HL-60/S4 treated with retinoic acid at 250 ng/mL for 4 days and 3 days (cell line): ENCODE results near the gene STX16.

Experiments used
- in situ Hi-C: fragments of 300-500 bp; cut with MboI; formaldehyde crosslinking; loops from 2 replicates; pipeline ENCODE4 v1.7.0; 2022; ENCODE audit warnings: low sequenced_read_pairs

The STX16 gene

DNA sequence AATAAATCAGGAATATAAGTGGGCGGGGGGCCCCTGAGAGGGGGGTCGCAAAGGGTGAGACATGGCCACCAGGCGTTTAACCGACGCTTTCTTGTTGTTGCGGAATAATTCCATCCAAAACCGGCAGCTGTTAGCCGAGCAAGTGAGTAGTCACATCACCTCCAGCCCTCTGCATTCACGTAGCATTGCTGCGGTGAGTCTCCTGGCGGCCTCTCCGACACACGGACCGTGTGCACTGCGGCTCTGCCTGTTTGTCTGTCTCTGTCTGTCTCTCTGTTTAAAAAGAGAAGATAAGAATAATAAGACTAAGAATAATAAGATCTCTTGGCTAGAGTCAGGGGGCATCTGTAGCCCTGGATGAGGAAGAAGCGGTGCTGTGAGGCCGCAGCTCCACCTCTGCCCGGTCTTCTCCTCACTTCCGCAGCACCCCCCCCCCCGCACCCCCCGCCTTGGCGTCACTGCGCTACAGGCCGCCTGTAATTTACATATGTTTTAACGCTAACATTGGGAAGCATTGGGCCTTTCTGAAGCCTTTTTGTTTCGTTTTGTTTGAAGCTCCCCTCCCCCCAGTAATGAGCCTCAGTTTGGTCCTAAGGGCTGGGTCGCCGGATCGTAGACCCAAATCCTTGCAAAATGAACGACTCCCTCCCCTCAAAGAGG is 993 bp downstream of the STX16 start:
- in situ Hi-C loops: no loop called here

DNA sequence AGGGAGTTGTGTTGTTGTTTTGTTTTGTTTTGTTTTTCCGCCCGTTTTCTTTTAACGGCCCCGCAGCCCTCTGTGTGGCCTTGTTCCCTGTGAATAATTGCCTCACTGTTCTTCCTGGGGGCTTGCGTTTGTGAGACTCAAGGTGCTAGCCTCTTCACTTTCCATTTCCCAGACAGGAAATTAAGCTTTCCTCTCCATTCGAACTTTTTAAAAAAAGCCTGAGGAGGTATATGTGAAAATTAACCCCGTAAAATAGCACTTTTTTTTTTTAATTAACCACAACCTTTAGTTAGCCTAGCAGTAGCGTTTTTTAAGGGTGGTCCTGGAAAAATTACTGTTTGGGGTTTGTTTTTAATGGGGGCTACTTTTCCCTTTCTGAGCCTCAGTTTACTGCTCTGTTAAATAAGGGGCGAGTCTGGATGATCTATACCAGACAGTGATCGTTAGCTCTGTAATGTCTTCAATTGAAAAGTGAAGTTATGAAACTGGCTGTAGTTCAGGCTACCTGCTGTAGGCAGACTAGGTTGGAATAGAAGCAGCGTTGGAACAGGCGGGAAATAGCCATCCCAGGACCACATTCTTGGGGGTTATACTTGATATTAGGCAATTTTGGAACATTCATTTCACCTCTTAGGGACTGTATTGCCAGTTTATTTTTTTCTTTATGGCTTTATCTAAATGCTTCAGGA is 1.7 kb downstream of the STX16 start:
- in situ Hi-C loops: no loop called here

DNA sequence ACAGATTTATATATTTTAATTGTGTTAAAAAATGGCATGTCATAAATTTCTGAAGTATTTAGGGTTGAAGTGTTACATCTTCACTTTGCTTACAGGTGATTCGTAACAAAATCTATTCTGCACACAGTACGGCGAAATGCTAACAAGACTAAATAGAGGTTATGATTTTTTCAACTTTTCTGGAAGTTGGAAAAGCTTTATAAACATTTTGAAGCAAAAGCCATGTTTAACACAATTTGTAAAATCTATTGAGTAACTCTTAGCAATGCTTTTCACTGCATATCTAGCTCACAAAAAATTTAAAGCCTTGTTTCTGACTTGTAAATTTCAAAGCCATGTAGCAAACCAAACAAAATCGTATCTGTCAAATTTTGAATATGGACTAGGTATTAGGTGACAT is 3.3 kb downstream of the STX16 start:
- in situ Hi-C loops: no loop called here

DNA sequence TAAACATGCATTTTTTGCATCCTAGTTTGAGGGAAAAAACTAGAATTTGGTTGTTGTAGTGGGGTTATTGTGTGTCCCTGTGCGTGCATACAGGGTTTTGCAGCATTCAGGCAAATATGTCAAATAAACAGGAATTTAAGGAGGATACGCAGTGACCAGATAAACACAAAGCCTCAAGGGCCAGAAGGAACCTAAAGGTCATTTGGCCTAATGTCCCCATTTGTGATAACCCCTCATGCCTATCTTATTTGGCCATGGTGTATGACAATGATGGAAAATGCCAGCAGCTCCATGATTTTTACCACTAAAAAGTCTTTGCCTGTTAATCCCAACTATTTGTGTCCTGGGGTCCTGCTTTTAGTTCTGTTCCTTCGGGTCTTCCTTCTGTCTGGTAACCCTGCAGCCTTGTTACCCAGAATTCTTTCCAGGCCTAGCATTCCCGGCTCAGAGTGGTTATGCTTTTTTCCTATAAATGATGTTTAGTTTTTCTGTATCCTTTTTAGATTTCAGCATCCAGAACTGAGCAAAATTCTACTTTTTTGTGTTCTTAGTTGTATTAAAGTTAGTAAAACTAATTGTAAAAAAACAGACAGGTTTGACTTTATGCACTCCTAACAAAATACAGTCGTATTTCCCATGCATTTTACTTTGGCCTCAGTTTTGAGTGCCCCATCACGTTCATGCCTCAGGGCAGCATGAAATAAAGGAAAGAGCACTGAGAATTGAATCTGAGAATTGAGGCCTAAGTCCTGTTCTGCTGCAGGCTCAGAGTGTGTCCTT is 4.4 kb downstream of the STX16 start:
- in situ Hi-C loops: no loop called here

DNA sequence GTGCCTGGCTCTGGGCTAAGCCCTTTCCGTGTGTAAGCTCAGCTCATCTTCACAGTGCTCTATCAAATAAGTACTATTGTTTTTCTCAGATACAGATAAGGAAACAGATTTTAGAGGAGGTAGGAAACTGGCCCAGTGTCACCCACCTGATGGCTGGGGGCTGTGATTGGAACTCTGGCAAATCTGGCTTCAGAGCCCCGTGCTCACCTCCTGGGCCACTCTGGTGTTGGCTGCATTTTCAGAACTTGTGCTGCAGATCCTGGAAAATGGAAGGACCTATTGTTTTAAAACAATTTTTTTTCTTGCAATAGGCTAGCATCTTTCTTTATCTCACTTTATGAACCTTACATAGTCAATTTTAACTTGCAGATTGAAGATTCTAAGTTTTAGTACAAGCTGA is 5.7 kb downstream of the STX16 start:
- in situ Hi-C loops: no loop called here

DNA sequence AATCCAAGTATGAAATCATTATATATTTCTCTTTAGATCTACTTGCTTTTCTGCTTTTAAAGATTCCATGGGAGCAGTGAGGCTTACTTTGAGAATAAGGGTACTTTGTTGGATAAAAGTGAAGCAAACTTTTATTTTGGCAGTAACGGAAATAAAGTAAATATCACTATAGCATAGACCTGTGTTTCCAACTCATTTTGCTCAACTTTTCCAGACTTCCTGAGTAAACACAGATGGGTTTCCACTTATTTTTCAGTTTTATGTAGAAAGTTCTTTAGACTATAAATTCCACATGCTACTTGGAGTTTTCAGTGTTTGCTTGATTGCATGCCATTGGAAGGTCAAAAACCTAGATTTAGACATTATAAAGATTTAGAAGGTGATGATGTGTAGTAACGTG is 6.2 kb downstream of the STX16 start:
- in situ Hi-C loops: no loop called here

DNA sequence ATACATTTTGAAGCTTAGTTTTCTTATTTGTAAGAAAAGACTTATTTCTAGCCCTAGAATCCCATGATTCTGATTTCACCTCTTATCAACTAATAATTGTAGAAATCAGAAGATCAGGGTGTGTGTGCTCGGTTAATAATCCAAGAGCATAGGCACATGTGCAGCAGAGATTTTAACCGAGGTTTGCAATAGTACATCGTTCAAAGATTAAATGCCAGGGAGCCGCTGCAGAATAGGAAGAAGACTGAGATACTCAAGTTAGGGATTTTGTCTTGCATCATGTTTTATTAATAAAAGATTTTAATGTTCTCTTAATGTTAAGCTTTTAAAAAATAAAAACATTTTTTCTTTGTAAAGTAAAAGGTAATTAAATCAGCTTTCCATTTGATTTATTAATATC is 6.9 kb downstream of the STX16 start:
- in situ Hi-C loops: no loop called here

DNA sequence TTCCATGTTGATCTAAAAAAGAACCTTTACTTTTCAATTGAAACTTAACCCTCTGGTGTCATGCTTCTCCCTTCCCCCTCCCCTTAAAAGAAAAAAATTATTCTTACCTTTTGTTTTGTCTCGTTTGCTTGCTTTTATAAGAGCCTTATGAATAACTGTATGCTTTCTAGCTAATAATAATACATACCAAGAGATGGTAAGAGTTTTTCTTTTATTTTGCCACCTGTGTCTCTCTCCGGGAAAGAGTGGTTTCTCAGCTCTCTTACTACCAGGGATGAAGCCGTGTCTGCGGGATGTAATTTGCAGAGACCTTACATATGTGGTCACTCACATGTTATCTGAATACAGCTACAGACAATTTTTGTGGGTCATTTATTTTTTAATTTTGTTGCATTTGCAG is 7.7 kb downstream of the STX16 start:
- in situ Hi-C loops: no loop called here

DNA sequence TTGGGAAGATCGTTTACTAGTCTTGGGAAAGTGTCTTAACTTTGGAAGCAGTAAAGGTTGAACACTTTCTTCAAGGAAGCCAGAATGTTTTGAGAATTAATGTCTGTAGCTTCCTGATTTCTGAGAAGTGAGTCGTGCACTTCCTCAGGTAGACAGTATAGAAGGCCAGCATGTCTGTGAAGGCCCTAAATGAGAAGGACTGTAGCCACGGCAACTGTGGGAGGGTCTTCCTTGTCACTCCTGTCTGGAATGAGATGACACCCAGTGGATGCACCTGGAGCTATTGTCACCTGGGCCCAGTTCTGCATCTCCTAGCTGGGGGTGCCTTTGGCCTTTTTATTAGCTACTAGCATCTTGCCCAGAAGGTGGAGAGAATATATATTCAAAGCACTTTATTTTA is 8.8 kb downstream of the STX16 start:
- in situ Hi-C loops: no loop called here

DNA sequence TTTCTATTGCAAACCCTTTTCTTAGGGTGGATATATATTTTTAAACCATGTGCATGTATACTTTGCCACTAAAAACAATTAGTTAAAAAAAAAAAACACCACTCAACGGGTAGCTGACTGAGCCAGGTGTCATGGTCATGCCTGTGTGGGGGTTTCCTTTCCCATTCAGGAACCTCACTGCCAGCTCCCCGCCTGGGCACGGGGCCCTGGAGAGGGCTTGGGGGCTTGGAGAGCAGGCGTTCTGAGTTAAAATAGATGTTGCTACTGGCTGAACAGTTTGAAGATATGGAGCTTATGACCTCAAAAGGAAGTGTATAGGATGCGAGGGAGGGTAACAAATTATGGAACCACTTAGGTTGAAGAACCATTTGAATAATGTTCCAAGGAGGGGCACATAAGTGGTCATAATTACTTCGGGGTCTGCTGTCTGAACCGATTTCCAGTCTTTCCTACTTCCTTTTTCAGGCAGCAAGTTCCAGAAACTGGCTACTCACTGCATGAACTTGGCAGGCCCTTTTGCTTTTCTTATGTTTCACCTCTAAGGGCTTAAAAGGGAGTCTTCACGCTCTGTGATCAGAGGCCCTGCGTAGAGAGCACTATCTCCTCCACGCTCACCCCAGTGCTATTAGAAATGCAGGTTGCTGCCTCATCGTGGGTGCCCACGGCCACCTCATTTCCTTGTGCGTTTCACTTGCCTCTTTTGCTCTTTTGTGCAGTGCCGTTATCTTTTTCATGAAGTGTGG is 9.9 kb downstream of the STX16 start:
- in situ Hi-C loops: no loop called here

DNA sequence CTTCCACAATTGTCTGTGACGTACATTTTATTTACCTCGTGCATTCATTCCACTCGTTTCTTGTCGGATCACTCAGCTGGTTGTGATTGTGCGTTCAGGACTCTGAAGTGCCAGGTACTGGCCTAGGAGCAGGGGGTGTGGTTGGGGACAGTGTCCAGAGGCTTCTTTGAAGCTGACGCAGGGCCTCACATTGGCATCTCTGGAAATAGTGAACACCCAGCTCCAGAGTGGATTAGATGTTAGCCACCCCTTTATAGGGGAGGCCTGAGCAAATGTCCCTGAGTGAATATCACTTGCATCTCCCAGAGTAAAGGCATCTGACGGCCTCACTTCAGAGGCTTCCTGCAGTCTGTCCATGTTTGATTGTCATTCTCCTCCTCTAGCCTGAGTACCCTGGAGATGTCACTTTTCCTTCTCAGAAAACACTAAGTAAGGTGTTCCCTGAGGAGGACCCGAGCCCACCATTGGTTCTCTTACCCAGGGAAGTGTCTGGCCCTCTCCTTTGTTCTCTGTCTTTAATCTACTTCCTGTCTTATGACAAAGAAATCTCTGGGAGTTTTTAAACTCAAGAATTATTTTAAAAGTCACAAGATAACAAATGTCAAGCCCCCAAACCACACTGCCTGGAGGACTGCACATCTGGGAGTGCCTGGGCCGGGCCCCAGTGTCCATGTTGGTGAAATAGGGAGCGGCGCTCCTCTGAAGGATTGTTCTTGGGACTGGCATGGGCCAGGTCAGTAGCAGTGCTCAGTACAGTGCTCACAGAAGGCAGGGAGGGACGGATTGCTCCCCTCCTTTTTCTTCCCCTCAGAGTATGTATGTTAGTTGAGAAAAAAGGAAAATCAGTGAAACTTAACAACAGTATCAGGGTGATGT is 10.8 kb downstream of the STX16 start:
- in situ Hi-C loops: no loop called here

DNA sequence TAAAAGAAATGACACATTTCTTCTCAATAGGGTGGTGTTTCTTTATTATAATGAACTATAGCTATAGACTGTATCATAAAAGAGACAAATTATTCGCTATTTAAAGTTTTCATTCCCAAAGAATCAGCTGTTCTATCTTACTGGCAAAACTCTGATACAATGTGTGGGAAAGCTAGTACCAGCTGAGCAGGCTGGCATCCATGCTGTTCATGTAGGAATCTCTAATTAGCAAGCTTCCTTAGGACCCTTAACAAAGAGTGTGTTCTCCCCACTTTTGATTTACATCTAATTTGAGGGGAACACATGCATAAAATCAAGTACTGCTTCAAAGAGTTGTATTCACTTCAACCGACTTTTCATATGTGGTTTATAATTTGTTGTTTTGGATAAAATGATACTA is 13.2 kb downstream of the STX16 start:
- in situ Hi-C loops: no loop called here

DNA sequence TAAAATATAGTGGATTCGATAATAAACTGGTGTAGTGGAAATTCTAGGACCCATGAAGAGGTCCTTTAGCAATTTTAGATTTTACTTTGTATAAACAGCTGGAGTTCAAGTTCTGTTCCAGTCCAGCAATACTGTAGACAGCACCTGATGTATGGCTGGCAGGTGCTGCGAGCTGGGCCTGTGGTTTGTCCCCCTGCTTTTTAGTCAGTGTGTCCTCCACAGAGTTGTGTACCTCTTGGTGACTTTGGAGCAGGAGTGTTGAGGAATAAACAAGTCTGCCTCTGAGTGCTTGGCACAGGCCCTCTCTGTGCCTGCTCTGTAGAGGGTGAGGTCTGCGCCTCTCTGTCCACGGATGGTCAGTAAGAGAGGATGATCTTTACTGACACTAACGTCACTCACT is 13.8 kb downstream of the STX16 start:
- in situ Hi-C loops: no loop called here

DNA sequence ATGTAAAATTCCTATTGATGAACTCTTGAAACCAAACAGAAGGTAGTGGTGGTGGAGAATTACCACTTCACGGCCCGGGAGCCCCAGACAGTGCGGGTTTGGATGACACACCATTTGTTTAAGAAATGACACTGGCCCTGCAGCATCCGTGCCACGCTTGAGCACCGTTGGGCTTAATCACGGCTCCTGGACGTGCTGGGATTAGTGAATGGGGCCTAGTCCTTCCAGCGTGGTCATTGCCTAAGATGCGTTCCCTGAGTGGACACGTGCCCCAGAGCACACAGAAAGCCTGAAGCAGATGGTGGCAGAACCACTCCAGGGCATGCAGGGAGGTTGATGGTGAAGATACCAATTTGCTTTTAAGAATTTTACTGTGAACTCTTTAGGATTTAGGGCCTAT is 14.5 kb downstream of the STX16 start:
- in situ Hi-C loops: no loop called here

DNA sequence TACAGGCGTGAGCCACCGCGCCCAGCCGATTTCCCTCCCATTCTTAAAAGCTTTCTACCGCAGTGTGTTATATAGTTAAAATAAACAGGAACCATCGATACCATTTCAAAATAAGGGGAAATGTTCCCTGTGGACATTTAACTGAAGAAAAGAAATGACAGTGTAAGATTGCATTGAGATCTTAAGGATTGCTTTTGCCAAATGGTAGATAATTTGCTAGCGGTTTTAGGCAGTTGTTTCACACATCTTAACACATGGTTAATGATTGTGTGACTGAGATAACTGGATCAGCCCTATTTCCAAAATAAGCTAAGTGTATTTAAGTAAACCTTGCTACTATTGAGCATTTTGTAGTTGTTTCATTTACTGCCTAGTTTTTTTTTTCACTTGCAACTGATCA is 15.6 kb downstream of the STX16 start:
- in situ Hi-C loops: no loop called here

DNA sequence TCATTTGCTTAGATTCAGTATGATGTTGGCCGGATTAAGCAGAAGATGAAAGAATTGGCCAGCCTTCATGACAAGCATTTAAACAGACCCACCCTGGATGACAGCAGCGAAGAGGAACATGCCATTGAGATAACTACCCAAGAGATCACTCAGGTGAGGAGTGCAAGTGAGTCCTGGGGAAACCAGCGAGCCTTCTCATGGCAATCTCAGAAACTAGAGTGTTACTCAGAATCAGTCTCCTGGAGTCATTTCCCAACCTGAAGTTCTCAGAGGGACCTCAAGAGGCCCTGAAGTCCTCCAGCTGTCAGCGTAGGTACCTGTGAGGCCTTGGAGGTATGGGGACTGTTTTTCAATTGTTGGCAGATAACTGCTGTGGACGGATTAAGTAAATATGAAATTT is 16.9 kb downstream of the STX16 start:
- in situ Hi-C loops: no loop called here

DNA sequence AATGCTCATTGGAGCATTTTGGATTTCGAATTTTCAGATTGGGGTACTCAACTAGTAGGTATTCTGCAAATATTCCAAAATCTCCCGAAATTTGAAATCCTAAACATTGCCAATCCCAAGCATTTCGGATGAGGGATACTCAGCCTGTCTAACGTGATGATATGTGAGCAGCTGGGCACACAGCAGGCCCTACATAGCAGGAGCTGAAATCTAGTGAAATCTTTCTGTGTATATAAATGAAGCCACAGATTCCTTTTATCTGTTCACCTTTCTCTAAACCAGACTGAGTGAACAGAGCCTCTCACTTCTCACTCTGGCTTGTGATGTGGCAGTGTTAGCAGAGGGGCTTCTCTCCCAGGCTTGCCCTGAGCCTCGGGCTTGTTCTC is 17.8 kb downstream of the STX16 start:
- in situ Hi-C loops: no loop called here

DNA sequence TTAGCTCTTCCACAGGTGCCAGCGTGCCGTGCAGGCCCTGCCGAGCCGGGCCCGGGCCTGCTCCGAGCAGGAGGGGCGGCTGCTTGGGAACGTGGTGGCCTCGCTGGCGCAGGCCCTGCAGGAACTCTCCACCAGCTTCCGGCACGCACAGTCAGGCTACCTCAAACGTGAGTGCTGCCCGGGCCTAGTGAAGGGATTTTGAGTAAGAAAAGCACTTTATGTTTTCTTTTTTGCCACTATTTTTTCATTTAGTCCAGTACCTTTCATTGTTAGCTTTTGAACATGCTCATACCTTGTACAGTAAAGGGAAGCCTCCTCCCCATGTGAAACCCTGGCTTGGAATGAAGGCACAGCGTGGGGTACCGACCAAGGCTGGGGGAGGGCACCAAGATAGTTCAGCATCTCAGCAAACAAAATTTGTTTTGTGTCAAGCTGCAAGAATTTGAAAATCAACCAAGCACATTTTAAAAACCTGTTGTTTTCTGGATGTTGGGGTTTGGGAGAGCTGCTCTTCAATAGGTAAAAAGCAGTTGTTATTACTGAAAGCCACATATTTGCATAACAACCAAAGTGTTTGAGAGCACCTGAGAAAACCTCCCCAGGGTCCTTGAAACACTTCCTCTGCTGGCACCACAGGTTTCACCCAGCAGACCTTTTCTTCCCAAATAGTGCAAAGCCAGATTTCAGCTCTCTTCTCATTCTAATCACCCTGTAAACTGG is 18.4 kb downstream of the STX16 start:
- in situ Hi-C loops: no loop called here

DNA sequence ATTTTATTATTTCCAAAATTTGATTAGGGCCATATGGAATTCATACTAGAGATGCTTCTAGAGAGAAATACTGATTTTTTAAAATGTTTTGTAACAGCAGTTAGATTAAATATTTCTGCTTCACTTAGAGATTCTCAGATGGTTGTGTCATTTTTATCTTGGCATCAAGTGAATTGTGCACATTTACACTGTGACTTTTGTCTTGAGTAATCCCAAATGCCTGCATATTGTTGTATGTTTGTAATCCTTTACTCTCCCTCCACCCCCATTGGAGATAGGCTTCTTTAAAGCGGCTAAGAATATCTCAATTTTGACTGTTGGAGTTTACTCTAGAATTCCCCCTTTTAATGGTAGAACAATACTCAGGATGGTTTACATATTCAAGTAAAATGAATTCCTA is 19.0 kb downstream of the STX16 start:
- in situ Hi-C loops: no loop called here

DNA sequence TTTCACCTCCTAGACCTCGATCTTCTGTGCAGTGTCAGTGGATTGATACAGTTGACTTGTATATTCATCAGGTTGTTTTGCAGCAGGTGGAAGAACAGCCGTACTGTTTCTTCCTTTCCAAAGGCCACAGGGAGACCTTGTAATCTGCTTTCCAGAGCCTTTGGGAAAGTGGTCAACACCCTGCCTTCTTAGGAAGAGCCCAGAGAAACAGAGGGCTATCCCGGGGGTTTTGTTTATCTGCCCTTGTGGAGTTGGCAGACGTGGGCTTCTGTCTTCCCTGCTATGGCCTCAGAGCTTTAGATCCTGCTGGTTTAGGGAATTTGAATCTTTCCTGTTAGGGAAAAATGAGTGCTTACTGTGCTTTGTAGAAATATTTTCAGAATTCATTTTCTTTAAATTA is 19.6 kb downstream of the STX16 start:
- in situ Hi-C loops: no loop called here
